Mesothelial cell of epicardium (in vitro differentiated cells): ENCODE measurements around the gene SH3TC2. TPM values are rescaled to one million over a fixed set of nuclear protein-coding genes. Genes with fewer than 3 reads are reported as not detected.

Source experiments
- DNase-seq, 2 experiments: peaks; one replicate each; pipeline ENCODE4 v3.0.0; 2021; ENCODE audit warnings: low spot score in 2 of 2; ENCODE audit not compliant: unreplicated experiment in 2 of 2
- H3K27ac Mint-ChIP-seq: 2 replicates; pipeline ENCODE4 v1.8.0; 2021; ENCODE audit warnings: mixed read lengths
- H3K27me3 Mint-ChIP-seq: 2 replicates; pipeline ENCODE4 v1.8.0; 2021; ENCODE audit warnings: low read depth, mixed read lengths
- H3K36me3 Mint-ChIP-seq: 2 replicates; pipeline ENCODE4 v1.8.0; 2021; ENCODE audit warnings: mixed read lengths
- H3K4me1 Mint-ChIP-seq: 2 replicates; pipeline ENCODE4 v1.8.0; 2021; ENCODE audit warnings: mixed read lengths
- H3K4me3 Mint-ChIP-seq: 2 replicates; pipeline ENCODE4 v1.8.0; 2021; ENCODE audit warnings: mild to moderate bottlenecking, moderate library complexity, mixed read lengths
- H3K9me3 Mint-ChIP-seq: 2 replicates; pipeline ENCODE4 v1.8.0; 2021; ENCODE audit warnings: mixed read lengths
- total RNA-seq: library from RNA; stranded (reverse); gene quantifications from 3 replicates; pipeline ENCODE4 v1.2.1, GENCODE V29; 2021
- TF ChIP-seq, protein P1 (sequence below): fragments of 200-600 bp; sonication (generic); IDR thresholded peaks from one replicate; pipeline ENCODE4 v1.5.0; 2021; ENCODE audit warnings: antibody characterized with exemption; ENCODE audit not compliant: unreplicated experiment

SH3TC2 gene
- total RNA-seq, 1 donor from 2014 or later: 5.2 TPM

DNA sequence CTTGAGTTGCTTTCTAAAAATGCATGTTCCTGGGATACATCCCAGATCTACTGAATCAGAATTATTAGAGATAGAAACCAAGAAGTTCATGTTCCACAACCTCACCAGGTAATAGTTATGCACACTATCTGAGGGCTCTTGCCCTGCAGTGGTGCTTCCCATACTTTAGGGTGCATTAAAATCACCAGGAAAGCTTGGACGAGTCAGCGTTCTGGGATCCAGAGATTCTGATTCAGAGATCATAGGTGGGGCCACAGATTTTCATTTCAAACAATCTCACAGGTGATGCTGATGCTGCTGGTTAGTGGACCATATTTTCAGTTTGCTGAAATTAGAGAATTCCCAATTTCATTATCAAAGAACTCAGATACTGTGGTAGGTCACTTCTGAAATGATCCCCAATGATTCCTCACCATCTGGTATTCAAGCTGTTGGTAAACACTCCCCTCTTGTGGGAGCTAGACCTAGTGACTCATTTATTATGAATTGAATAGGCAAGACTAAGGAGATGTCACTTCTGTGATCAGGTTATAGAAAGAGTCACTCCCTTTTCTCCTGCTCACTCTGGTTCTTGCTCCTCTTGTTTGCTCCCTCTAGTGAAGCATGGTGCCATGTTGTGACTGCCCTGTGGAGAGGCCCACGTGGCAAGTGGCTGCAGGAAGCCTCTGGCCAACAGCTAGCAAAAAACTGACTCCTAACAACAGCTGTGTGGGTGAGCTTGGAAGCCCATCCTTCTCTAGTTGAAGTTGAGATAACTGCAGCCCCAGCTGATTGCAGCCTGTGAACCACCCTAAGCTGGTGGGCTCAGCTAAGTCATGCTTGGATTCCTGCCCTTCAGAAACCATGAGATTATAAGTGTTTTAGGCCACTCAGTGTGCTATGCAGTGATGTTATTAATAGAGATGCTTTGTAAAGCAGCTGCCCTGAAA is 59.8 kb downstream of the SH3TC2 start:
- Mint-ChIP-seq H3K27me3 (peaks cover 7% of the 10 kb centered on the region), H3K4me3 (no peak overlapping the region), H3K9me3 (no peaks in the 10 kb centered on the region), H3K4me1 (peaks cover 16% of the 10 kb centered on the region), H3K27ac (no peak overlapping the region), H3K36me3 (no peaks in the 10 kb centered on the region)
- no peak for DNase-seq
- TF ChIP-seq, protein P1, sequence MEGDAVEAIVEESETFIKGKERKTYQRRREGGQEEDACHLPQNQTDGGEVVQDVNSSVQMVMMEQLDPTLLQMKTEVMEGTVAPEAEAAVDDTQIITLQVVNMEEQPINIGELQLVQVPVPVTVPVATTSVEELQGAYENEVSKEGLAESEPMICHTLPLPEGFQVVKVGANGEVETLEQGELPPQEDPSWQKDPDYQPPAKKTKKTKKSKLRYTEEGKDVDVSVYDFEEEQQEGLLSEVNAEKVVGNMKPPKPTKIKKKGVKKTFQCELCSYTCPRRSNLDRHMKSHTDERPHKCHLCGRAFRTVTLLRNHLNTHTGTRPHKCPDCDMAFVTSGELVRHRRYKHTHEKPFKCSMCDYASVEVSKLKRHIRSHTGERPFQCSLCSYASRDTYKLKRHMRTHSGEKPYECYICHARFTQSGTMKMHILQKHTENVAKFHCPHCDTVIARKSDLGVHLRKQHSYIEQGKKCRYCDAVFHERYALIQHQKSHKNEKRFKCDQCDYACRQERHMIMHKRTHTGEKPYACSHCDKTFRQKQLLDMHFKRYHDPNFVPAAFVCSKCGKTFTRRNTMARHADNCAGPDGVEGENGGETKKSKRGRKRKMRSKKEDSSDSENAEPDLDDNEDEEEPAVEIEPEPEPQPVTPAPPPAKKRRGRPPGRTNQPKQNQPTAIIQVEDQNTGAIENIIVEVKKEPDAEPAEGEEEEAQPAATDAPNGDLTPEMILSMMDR: no peak

DNA sequence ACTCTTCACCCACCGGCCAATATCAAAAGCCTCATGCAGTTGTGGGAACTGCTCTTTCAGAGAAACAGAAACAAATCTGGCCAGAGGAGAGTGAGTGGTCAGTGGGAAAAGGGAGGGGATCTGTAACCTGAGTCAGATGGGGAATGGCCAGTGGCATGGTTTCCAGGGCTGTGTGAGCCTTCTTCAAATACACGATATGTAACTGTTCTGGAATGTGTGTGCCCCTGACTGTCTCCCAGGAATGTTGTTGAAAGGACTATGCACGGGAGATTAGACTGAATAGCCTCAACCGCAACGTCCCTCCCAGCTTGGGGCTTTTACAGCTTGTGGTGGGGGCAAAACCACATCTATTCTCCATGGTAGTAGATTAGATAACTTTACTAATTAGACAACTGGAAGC is 60.8 kb downstream of the SH3TC2 start:
- Mint-ChIP-seq H3K36me3 (no peaks in the 10 kb centered on the region), H3K9me3 (no peaks in the 10 kb centered on the region), H3K27ac (peak overlapping the region; percentile 84), H3K27me3 (peaks cover 7% of the 10 kb centered on the region), H3K4me3 (no peak overlapping the region), H3K4me1 (peaks cover 16% of the 10 kb centered on the region)
- TF ChIP-seq, protein P1: no peak
- peak in 1 of 2 experiments; percentile 41 for DNase-seq

DNA sequence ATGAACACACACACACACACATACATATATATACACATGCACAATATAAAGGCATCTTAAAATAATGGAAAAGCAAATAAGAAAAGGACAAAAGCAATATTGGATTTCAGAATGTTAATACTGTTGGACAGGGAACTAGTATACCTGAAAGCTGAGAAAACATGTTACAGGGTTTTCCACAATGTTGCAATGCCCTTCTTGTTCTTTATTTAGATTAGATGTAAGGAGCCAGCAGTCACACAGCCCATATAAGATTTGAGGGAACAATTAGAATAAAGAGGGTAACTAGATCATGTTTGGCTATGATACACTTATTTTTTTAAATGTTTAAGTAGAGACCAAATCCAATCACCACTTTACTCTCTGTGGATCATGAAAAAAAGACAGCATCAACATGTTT is 61.7 kb downstream of the SH3TC2 start:
- H3K27me3 Mint-ChIP-seq: peaks cover 10% of the 10 kb centered on the region

DNA sequence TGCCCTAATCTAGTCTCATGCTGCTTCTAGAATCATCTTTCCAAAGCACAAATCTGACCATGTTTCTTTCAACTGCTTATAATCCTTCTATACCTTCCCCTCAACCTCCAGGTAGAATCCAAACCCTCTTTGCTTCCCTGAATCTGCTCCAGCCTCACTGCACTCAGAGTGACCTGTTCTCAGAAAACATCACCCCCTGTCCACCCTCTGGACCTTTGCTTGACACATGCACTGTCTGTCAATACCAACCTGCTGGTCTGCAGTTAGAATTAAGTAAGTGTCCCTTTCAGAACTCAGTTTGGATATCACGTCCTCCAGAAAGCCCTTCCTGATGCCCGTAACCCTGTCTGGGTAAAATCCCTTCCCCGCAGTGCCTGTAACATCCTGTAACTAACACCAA is 63.1 kb downstream of the SH3TC2 start:
- TF ChIP-seq, protein P1: no peak
- no peaks in the 10 kb centered on the region for H3K36me3 Mint-ChIP-seq
- no peak for DNase-seq
- H3K4me1 Mint-ChIP-seq: peaks cover 10% of the 10 kb centered on the region
- H3K27me3 Mint-ChIP-seq: peaks cover 13% of the 10 kb centered on the region
- no peak overlapping the region for H3K27ac Mint-ChIP-seq
- H3K4me3 Mint-ChIP-seq: no peak overlapping the region
- no peaks in the 10 kb centered on the region for H3K9me3 Mint-ChIP-seq

More for the DNA sequence above, 61.7 kb downstream of the SH3TC2 start:
- Mint-ChIP-seq H3K27ac (no peak overlapping the region), H3K9me3 (no peaks in the 10 kb centered on the region), H3K36me3 (no peaks in the 10 kb centered on the region), H3K4me1 (peaks cover 16% of the 10 kb centered on the region), H3K4me3 (no peak overlapping the region)
- TF ChIP-seq, protein P1: no peak
- DNase-seq: no peak

DNA sequence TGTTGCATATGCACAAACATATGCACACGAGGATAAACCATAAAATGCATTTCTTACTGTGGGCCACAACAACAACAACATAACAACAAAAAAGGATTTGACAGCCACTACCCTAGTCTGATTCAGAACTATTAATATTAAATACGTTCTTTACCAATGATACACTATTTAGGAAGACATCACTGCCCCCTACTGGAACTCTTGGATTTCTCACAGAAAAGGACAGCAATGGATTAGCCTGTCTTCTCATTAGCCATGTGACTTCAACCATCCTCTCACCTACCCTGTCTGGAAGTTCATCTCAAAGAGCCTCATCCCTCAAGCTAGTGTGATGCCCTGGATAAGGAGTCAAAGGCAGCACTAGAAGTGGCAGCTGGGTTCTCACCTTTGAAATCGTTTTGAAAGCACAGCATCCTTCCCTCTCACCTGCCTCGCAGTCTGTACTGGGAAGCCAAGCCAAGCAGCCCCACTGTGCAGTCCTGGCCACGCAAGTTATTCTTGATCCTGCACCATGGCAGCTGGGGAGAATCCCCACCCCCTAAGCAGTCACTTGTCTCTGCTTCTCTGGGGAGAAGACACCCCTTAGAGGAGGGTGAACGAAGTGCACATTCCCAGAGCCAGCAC is 64.6 kb downstream of the SH3TC2 start:
- Mint-ChIP-seq H3K36me3 (no peaks in the 10 kb centered on the region), H3K27me3 (peaks cover 13% of the 10 kb centered on the region), H3K27ac (no peak overlapping the region), H3K9me3 (no peaks in the 10 kb centered on the region), H3K4me3 (no peak overlapping the region), H3K4me1 (peaks cover 10% of the 10 kb centered on the region)
- TF ChIP-seq, protein P1: peak; percentile 59
- no peak for DNase-seq
